Stimulated activated CD4-positive, alpha-beta T cell treated with anti-CD3 and anti-CD28 coated beads, Interleukin-15, amount 100 ng/mL, for 24 hours (primary cell): ENCODE measurements around the gene THSD4.
A peak's percentile ranks its signal among the peaks of the same experiment; 100 is the strongest.

ENCODE experiments used
- DNase-seq: peaks from one replicate; pipeline ENCODE4 v3.0.0-alpha.2; 2020

The THSD4 gene

GRCh38 chr15:71333839-71334238 lies 218.6 kb downstream of the THSD4 start:
- peak; percentile 4 for DNase-seq

- DNase-seq, result no peak
These were observed 219.2 kb downstream of the THSD4 start for GRCh38 chr15:71334434-71334833.

- no peak for DNase-seq
These were observed 219.6 kb downstream of the THSD4 start for GRCh38 chr15:71334873-71335272.

GRCh38 chr15:71335591-71335990 lies 220.3 kb downstream of the THSD4 start:
- no peak for DNase-seq

- no peak for DNase-seq
These were observed 221.4 kb downstream of the THSD4 start for GRCh38 chr15:71336671-71337070.

- DNase-seq, result no peak
These were observed 222.1 kb downstream of the THSD4 start for GRCh38 chr15:71337197-71337845.

- no peak for DNase-seq
These were observed 223.0 kb downstream of the THSD4 start for GRCh38 chr15:71338265-71338664.

- no peak for DNase-seq
These were observed 223.7 kb downstream of the THSD4 start for GRCh38 chr15:71338827-71339542.

- no peak for DNase-seq
These were observed 226.7 kb downstream of the THSD4 start for GRCh38 chr15:71341811-71342550.

- DNase-seq, result no peak
These were observed 227.4 kb downstream of the THSD4 start for GRCh38 chr15:71342658-71343057.

GRCh38 chr15:71344316-71344715 lies 229.0 kb downstream of the THSD4 start:
- DNase-seq, result no peak

GRCh38 chr15:71345186-71345585 lies 229.9 kb downstream of the THSD4 start:
- DNase-seq, result no peak

- DNase-seq, result no peak
These were observed 231.2 kb downstream of the THSD4 start for GRCh38 chr15:71346464-71346863.

GRCh38 chr15:71348597-71348996 lies 233.3 kb downstream of the THSD4 start:
- no peak for DNase-seq

GRCh38 chr15:71349336-71349735 lies 234.1 kb downstream of the THSD4 start:
- DNase-seq, result no peak

- no peak for DNase-seq
These were observed 234.7 kb downstream of the THSD4 start for GRCh38 chr15:71349736-71350526.

GRCh38 chr15:71350622-71351378 lies 235.5 kb downstream of the THSD4 start:
- no peak for DNase-seq

- DNase-seq, result no peak
These were observed 236.9 kb downstream of the THSD4 start for GRCh38 chr15:71352125-71352524.

- DNase-seq, result no peak
These were observed 237.5 kb downstream of the THSD4 start for GRCh38 chr15:71352765-71353164.

GRCh38 chr15:71353171-71353570 lies 237.9 kb downstream of the THSD4 start:
- DNase-seq, result no peak

GRCh38 chr15:71355268-71355667 lies 240.0 kb downstream of the THSD4 start:
- DNase-seq, result no peak

GRCh38 chr15:71357321-71357732 lies 242.1 kb downstream of the THSD4 start:
- DNase-seq, result no peak
